Stimulated activated CD8-positive, alpha-beta memory T cell treated with anti-CD3 and anti-CD28 coated beads, Interleukin-4, amount 100 ng/mL, for 24 hours (primary cell): Measurements from ENCODE around the gene CYB5R4.
"Not testable (repeated sequence)": the region's sequence is repeated elsewhere in the genome, so short reads cannot be mapped to it uniquely, and the experiment has no call there.

ENCODE experiments used
- DNase-seq: peaks from one replicate; pipeline ENCODE4 v3.0.0-alpha.2; 2020; ENCODE audit warnings: low read depth

The CYB5R4 gene

DNA sequence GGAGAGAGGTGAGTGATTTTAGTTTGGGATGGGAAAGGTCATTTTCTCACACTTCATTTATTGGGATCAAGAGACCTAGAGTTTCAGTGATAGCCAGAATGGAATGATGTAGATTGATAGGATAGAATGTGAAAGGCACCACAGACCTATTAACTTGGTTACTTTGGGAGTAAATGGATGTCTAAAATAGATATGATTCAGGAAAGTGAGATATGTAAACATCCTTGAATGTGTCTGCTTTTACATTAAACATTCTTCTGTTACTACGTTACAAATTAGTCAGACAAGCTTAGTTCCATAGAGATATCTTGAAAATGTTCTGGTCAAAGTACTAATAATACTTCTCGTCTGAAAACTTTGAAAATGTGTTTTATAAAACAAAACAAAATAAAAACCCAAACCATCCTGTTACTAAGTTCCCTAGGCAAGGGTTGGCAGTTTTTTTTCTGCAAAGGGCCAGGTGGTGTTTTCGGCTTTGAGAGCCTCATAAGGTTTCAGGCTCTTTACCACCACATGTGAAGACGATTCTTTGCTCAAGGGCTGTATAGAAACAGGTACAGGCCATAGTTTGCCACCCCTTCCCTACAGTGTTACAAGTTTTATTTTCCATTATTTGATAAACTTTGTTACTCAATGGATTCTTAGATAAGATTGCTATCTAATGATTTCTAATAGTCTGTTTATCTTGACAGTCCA lies 3.4 kb downstream of the CYB5R4 start:
- DNase-seq, result no peak

GRCh38 chr6:83867043-83867442 lies 7.6 kb downstream of the CYB5R4 start:
- no peak for DNase-seq

DNA sequence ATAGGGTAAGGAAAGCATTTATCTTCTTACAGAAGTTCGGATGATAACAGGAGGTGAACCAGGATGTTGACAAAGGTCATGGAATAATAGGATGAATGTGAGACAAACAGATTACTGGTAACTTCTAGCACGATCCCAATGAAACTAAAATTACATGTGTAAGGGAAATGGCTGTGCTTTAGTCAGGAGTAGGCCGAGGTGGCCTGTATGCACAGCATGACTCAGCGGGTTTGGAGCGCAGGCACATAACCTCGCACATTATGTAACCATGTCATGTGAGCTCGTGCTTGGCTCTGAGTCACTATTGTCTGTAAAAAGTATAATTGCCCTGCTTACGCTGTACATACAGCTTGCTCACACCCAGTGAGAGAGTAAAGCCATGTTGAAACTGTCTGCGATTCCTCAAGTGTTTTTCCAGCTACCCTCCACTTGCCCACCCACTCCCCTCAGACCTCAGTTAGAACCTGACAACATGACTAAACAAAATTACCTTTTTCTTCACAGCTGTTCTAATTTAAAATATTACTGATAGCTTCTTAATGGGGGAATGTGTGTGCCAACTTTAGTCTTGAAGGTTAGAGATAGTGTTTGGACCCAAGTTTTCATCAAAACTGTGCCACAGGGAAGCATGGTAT lies 8.2 kb downstream of the CYB5R4 start:
- no peak for DNase-seq

DNA sequence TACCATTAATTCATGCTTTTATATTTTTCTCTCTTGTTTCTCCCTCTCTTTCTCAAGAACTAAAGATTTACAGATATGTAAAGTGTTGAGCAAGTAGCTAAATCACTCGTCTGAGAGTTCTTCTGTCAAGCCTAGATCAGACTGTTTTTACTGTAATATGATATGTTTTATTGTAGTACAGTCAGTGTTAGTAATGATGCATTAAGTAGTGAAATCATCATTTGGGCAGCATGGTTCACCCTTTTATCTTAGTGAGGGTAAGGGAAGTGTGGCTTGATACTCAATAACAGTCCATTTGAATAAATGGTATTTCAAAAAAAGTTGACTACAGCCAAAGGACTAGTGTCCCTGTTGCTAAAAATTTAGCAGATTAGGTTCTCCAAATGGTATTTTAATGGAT lies 9.2 kb downstream of the CYB5R4 start:
- no peak for DNase-seq

DNA sequence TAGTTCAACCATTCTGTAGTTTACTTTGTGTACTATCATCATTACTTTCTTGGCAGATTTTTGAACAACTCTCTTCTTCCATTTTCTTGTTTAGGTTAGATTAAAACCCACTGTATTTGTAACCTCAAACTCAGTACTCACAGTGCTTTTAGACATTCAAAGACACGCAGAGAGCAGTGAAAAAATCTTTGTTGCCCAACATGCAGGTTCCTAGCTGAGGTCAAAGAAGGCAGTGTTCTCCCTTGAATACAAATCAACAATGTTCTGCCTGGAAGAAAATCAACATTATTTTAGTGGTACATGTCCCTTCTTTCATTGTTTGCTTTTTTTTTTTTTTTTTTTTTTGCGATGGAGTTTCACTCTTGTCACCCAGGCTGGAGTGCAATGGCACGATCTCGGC lies 11.2 kb downstream of the CYB5R4 start:
- no peak for DNase-seq

DNA sequence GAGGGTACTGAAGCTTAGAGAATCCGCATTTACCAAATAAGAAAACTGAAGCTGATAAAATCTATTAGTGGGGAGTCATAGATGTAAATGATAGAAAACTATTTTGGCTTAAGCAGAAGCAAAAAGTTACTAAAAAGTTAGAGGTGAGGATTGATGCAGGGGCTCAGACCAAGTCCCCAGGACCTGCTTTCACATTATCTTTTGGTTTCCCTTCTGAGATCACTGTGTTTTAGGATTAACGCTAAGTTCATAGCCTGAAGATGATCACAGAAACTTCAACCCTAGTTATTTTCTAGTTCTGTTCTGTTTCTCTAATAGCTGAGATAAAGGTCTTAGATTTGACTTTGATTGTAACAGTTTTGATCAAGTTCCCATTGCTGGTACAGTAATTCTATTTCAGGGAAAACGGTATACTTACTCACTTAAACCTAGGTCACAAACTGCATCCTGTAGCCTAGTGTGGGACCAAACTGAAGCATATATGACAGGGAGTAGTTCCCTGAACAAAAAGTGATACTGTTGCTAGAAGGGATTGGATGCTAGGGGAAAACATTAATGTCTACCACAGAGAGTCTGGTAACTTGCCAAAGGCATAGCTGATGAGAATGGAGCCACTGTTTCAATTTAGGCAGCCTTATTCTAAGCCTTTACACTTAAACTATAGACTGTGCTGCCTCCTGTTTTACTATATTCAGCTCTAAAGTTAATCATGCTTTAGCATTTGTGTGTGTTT lies 13.1 kb downstream of the CYB5R4 start:
- DNase-seq, result no peak

DNA sequence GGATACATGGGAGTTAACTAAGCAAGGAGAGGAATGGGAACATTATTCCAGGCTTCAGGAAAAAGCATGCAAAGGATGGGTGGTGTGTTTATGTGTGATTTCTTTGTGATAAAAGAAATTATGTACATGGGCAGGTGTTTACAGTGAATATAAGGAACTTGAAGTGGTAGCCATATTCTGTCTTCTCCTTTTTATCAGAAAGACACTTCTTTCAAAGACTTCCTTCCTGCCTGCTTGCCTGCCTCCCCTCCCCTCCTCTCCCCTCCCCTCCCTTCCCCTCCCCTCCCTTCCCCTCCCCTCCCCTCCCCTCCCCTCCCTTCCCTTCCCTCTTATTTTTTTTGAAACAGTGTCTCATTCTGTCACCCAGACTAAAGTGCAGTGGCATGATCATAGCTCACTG lies 14.4 kb downstream of the CYB5R4 start:
- DNase-seq, result no peak

DNA sequence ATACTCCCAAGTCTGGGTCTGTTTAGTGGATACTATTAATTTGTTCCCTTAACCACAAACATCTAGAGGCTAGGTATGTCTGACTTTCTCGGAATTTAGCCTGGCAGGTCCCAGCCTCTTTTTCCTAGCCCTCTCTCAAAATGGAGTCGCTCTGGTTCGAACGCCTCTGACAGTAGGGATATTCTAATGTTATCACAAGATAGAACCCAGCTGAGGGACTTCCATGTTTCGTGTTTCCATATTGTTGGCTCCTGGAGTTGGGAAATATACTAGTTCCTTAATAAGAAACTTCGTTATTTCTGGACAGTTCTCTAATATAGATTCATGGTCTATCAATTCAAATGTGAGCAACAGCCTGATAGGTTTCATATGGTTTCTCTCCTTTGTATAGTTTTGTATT lies 16.4 kb downstream of the CYB5R4 start:
- DNase-seq, result no peak

GRCh38 chr6:83878902-83879644 lies 19.6 kb downstream of the CYB5R4 start:
- no peak for DNase-seq

GRCh38 chr6:83879746-83880145 lies 20.3 kb downstream of the CYB5R4 start:
- DNase-seq, result no peak

DNA sequence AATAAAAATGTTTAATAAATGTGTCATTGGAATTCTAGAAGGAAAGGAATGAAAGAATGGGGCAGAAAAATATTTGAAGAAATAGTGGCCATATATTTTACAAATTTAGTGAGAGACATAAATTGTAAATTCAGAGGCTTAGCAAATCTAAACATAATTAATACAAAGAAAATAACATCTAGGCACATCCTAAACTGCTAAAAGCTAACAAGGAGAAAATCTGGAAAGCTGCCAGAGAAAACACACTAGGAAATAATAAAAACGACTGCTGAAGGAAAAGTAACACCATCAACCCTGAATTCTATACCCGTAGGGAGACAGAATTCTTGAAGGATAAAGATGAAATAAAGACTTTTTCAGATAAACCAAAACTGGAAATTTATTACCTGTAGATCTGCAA lies 23.8 kb downstream of the CYB5R4 start:
- no peak for DNase-seq

DNA sequence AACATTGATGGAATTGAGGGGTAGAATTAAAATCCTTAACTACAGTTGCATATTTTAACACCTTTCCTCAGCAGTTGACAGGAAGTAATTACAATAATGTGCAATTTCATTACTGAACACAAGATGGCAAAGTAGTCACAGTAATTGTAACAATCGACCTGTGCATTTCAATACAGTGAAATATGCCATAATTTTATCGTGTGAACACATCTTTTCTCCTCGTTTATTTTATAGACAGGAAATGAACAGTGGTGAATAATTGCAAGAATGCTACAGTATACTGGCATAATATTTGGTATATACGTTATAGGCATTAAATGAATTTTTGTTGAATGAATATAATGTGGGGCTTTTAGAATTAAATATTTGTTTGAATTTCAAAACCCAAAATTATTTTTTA lies 25.0 kb downstream of the CYB5R4 start:
- DNase-seq, result no peak

DNA sequence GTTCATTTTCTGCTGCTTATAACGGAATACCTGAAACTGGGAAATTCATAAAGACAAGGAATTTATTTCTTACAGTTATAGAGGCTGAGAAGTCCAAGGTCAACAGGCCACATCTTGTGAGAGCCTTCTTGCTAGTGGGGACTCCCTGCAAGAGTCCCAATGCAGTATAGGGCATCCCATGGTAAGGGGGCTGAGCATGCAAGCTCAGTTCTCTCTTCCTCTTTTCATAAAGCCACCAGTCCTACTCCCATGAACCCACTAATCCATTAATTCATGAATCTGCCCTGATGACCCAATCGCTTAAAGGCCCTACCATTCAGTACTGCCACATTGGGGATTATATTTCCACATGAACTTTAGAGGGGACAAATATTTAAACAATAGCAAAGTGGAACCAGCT lies 26.5 kb downstream of the CYB5R4 start:
- no peak for DNase-seq

DNA sequence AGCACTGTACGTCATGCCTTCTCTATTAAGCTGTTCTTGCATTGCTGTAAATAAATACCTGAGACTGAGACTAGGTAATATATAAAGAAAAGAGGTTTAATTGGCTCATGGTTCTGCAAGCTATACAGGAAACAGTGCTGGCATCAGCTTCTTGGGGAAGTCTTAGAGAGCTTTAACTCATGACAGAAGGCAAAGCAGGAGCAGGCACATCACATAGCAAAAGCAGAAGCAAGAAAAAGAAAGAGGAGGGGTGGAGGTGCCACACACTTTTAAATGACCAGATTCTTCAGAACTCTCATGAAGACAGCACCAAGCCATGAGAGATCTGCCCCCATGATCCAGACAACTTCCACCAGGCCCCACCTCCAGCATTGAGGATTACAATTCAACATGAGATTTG lies 30.1 kb downstream of the CYB5R4 start:
- no peak for DNase-seq

DNA sequence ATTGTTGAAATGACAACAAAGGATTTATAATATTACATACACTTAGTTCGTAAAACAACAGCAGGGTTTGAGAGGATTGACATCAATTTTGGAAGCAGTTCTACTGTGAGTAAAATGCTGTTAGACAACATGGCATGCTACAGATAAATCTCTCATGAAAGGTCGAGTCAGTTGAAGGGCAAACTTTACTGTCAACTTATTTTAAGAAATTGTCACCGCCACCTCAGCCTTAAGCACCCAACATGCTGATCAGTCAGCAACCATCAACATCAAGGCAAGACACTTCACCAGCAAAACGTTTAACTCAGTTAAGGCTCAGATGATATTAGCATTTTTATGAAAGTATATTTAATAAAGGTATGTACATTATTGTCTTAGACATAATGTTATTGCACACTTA lies 31.0 kb downstream of the CYB5R4 start:
- no peak for DNase-seq

GRCh38 chr6:83891586-83891985 lies 32.1 kb downstream of the CYB5R4 start:
- no peak for DNase-seq

DNA sequence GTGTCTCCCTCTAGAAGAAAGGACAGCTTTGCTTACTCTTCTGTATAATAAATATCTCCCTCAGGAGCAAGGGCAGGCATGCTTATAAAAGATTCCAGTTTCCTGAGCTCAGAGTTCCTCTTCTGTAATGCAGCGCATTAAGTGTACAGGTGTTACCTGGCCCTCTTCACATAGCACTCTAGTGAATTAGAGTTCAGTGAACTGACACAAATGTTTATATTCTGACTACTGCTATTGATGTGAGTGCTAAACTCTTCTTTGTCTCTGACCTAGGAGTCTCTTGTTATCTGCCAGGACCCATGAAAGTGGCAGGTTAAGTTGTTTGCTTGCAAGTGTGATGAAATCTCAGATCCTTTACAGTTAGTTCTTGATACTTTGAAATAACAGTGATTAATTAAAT lies 33.5 kb downstream of the CYB5R4 start:
- no peak for DNase-seq

- DNase-seq, result not testable (repeated sequence)
These were observed 37.6 kb downstream of the CYB5R4 start for GRCh38 chr6:83897094-83897493.

DNA sequence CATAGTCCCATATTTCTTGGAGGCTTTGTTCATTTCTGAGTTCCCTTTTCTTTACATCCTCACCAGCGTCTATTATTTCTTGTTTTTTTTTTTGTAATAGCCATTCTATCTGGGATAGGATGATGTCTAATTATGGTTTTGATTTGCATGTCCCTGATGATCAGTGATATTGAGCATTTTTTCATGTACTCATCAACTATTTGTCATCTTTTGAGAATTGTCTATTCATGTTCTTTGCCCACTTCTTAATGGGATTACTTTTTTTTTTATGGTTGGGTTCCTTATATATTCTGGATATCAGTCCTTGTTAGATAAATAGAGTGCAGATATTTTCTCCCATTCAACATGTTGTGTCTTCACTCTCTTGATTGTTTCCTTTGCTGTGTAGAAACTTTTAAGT lies 42.1 kb downstream of the CYB5R4 start:
- DNase-seq, result no peak

GRCh38 chr6:83904395-83904794 lies 44.9 kb downstream of the CYB5R4 start:
- no peak for DNase-seq

- DNase-seq, result no peak
These were observed 46.2 kb downstream of the CYB5R4 start for GRCh38 chr6:83905648-83906047.

- not testable (repeated sequence) for DNase-seq
These were observed 48.3 kb downstream of the CYB5R4 start for GRCh38 chr6:83907623-83908390.
